ENCODE measurements around the gene CCDC172.

- TF ChIP-seq SP2 (tag by site-specific recombination; IDR thresholded peaks at IDR 0.05) (no peak), ZNF621 (tag by site-specific recombination; IDR thresholded peaks at IDR 0.05) (no peak), ZNF274 (IDR thresholded peaks at IDR 0.05; ENCODE audit: low read length) (no peak), ZNF274 (tag by site-specific recombination; IDR thresholded peaks at IDR 0.05; ENCODE audit: borderline replicate concordance) (no peak), ZBTB49 (tag by site-specific recombination; IDR thresholded peaks at IDR 0.05; ENCODE audit: low read depth) (no peak), WT1 (tag by site-specific recombination; IDR thresholded peaks at IDR 0.05) (no peak), ZNF266 (tag by site-specific recombination; IDR thresholded peaks at IDR 0.05; ENCODE audit: low read depth) (no peak), ZNF23 (tag by site-specific recombination; IDR thresholded peaks at IDR 0.05; ENCODE audit: borderline replicate concordance) (no peak), REST (tag by site-specific recombination; IDR thresholded peaks at IDR 0.05) (no peak)
Measured at GRCh38 chr10:116276981-116277380, 47.3 kb upstream of the CCDC172 start.

Data from HEK293 (cell line).